ENCODE measurements around the gene PTGIR. TPM values are rescaled to one million over a fixed set of nuclear protein-coding genes. Genes with fewer than 3 reads are reported as not detected.
"Not testable (repeated sequence)": the region's sequence is repeated elsewhere in the genome, so short reads cannot be mapped to it uniquely, and the experiment has no call there.

The PTGIR gene
- total and polyA plus RNA-seq, 4 experiments from 2014 or later: 0.11 to 1.9 (median 0.89) TPM

- ChIA-PET POLR2A (ENCODE audit: partially characterized antibody) (interaction anchor here (1.0 to 1.5 kb wide), 2 partner anchors 19 to 31 kb away, joined by 3 read pairs; no protein-coding TSS in a partner anchor), CTCF (ENCODE audit: partially characterized antibody) (interaction anchor here (1.0 to 5.4 kb wide), 4 partner anchors 15 to 209 kb away, joined by 3 to 62 read pairs (median 9); no protein-coding TSS in a partner anchor)
- Histone ChIP-seq H3K9me3 (ENCODE audit: control insufficient read depth in 1 of 2, low read length in 2 of 2) (no peaks in the 10 kb centered on the region), H3K27me3 (ENCODE audit: insufficient read depth, low read length) (no peaks in the 10 kb centered on the region), H3K27ac (ENCODE audit: low read depth, low read length) (no peak overlapping the region), H3K36me3 (ENCODE audit: insufficient read depth, low read length) (no peaks in the 10 kb centered on the region), H3K4me1 (ENCODE audit: insufficient read depth, low read length) (peaks cover 19% of the 10 kb centered on the region), H3K4me3 (ENCODE audit: low read length in 2 of 2) (no peak overlapping the region)
- intact Hi-C loops (cut with micrococcal nuclease): loop anchor here (5.0 kb wide), 1 partner anchor 977 kb away; the partner anchor contains the start of gene BICRA
- Mint-ChIP-seq H3K36me3 (no peaks in the 10 kb centered on the region), H3K9me3 (no peaks in the 10 kb centered on the region), H3K27me3 (peaks cover 0 to 1% of the 10 kb centered on the region in 2 donors), H3K4me3 (no peak overlapping the region), H3K4me1 (peaks cover 12 to 28% (median 19%) of the 10 kb centered on the region in 4 donors), H3K27ac (no peak overlapping the region)
- DNase-seq: no peak
These were observed 5.8 kb upstream of the PTGIR start for GRCh38 chr19:46630586-46631205.

- intact Hi-C loops (cut with micrococcal nuclease): loop anchor here (5.0 kb wide), 1 partner anchor 978 kb away; the partner anchor contains the start of gene BICRA
- ChIA-PET CTCF (ENCODE audit: partially characterized antibody) (interaction anchor here (2.5 to 2.6 kb wide), 2 partner anchors 16 to 32 kb away, joined by 9 read pairs; partner anchors contain the start of gene DACT3), POLR2A (ENCODE audit: partially characterized antibody) (interaction anchor here (1.0 kb wide), 1 partner anchor 18 kb away, joined by 3 read pairs; no protein-coding TSS in a partner anchor)
- no peaks in the 10 kb centered on the region for H3K36me3 Mint-ChIP-seq
- no peak for DNase-seq
- H3K9me3 ChIP-seq (ENCODE audit: control insufficient read depth in 1 of 2, low read length in 2 of 2): no peaks in the 10 kb centered on the region
- no peaks in the 10 kb centered on the region for H3K27me3 ChIP-seq (ENCODE audit: insufficient read depth, low read length)
- H3K27ac ChIP-seq (ENCODE audit: low read depth, low read length): no peak overlapping the region
- peaks cover 1 to 2% of the 10 kb centered on the region in 2 donors for H3K27me3 Mint-ChIP-seq
- H3K4me1 ChIP-seq (ENCODE audit: insufficient read depth, low read length): peaks cover 24% of the 10 kb centered on the region
- no peaks in the 10 kb centered on the region for H3K36me3 ChIP-seq (ENCODE audit: insufficient read depth, low read length)
- H3K9me3 Mint-ChIP-seq: no peaks in the 10 kb centered on the region
- no peak overlapping the region for H3K4me3 ChIP-seq (ENCODE audit: low read length in 2 of 2)
- H3K27ac Mint-ChIP-seq: no peak overlapping the region
- H3K4me1 Mint-ChIP-seq: peaks cover 13 to 30% (median 19%) of the 10 kb centered on the region in 4 donors
- no peak overlapping the region for H3K4me3 Mint-ChIP-seq
These were observed 4.7 kb upstream of the PTGIR start for GRCh38 chr19:46629546-46630025.

- peaks cover 24% of the 10 kb centered on the region for H3K4me1 ChIP-seq (ENCODE audit: insufficient read depth, low read length)
- peaks cover 15 to 28% (median 21%) of the 10 kb centered on the region in 4 donors for H3K4me1 Mint-ChIP-seq
- H3K27me3 ChIP-seq (ENCODE audit: insufficient read depth, low read length); H3K27ac Mint-ChIP-seq; POLR2A ChIA-PET (ENCODE audit: partially characterized antibody); H3K36me3 Mint-ChIP-seq; H3K4me3 ChIP-seq (ENCODE audit: low read length in 2 of 2); H3K27ac ChIP-seq (ENCODE audit: low read depth, low read length); H3K36me3 ChIP-seq (ENCODE audit: insufficient read depth, low read length); intact Hi-C loops (cut with micrococcal nuclease); H3K4me3 Mint-ChIP-seq; DNase-seq; H3K9me3 ChIP-seq (ENCODE audit: control insufficient read depth in 1 of 2, low read length in 2 of 2); H3K9me3 Mint-ChIP-seq; H3K27me3 Mint-ChIP-seq: not testable (repeated sequence)
- CTCF ChIA-PET (ENCODE audit: partially characterized antibody): interaction anchor here (2.5 to 2.6 kb wide), 2 partner anchors 15 to 33 kb away, joined by 9 read pairs; partner anchors contain the start of gene DACT3
These were observed 4.1 kb upstream of the PTGIR start for GRCh38 chr19:46628970-46629369.

- Histone ChIP-seq H3K27ac (ENCODE audit: low read depth, low read length) (no peak overlapping the region), H3K4me1 (ENCODE audit: insufficient read depth, low read length) (peaks cover 25% of the 10 kb centered on the region), H3K27me3 (ENCODE audit: insufficient read depth, low read length) (no peaks in the 10 kb centered on the region), H3K9me3 (ENCODE audit: control insufficient read depth in 1 of 2, low read length in 2 of 2) (no peaks in the 10 kb centered on the region), H3K4me3 (ENCODE audit: low read length in 2 of 2) (no peak overlapping the region), H3K36me3 (ENCODE audit: insufficient read depth, low read length) (no peaks in the 10 kb centered on the region)
- H3K9me3 Mint-ChIP-seq: no peaks in the 10 kb centered on the region
- H3K27me3 Mint-ChIP-seq: peaks cover 1 to 2% of the 10 kb centered on the region in 2 donors
- POLR2A ChIA-PET (ENCODE audit: partially characterized antibody): no interaction called here
- no peak for DNase-seq
- H3K4me1 Mint-ChIP-seq: peaks cover 7 to 24% (median 8%) of the 10 kb centered on the region in 4 donors
- no peaks in the 10 kb centered on the region for H3K36me3 Mint-ChIP-seq
- CTCF ChIA-PET (ENCODE audit: partially characterized antibody): interaction anchor here (1.1 kb wide), 1 partner anchor 35 kb away, joined by 3 read pairs; the partner anchor contains the start of gene DACT3
- H3K4me3 Mint-ChIP-seq: no peak overlapping the region
- H3K27ac Mint-ChIP-seq: no peak overlapping the region
- intact Hi-C loops (cut with micrococcal nuclease): no loop called here
These were observed 1.6 kb upstream of the PTGIR start for GRCh38 chr19:46626446-46626845.

GRCh38 chr19:46625731-46626130 lies 842 bp upstream of the PTGIR start:
- no peak for DNase-seq
- no peaks in the 10 kb centered on the region for H3K9me3 ChIP-seq (ENCODE audit: control insufficient read depth in 1 of 2, low read length in 2 of 2)
- no peaks in the 10 kb centered on the region for H3K27me3 ChIP-seq (ENCODE audit: insufficient read depth, low read length)
- peaks cover 7 to 25% (median 8%) of the 10 kb centered on the region in 4 donors for H3K4me1 Mint-ChIP-seq
- no peaks in the 10 kb centered on the region for H3K9me3 Mint-ChIP-seq
- H3K4me3 ChIP-seq (ENCODE audit: low read length in 2 of 2): no peak overlapping the region
- ChIA-PET POLR2A (ENCODE audit: partially characterized antibody) (no interaction called here), CTCF (ENCODE audit: partially characterized antibody) (interaction anchor here (0.9 to 2.0 kb wide), 2 partner anchors 9 to 12 kb away, joined by 5 to 7 read pairs; no protein-coding TSS in a partner anchor)
- no peak overlapping the region for H3K27ac ChIP-seq (ENCODE audit: low read depth, low read length)
- intact Hi-C loops (cut with micrococcal nuclease): no loop called here
- peaks cover 1 to 2% of the 10 kb centered on the region in 2 donors for H3K27me3 Mint-ChIP-seq
- no peaks in the 10 kb centered on the region for H3K36me3 Mint-ChIP-seq
- H3K36me3 ChIP-seq (ENCODE audit: insufficient read depth, low read length): no peaks in the 10 kb centered on the region
- no peak overlapping the region for H3K27ac Mint-ChIP-seq
- H3K4me1 ChIP-seq (ENCODE audit: insufficient read depth, low read length): peaks cover 26% of the 10 kb centered on the region
- no peak overlapping the region for H3K4me3 Mint-ChIP-seq

- Mint-ChIP-seq H3K9me3 (no peaks in the 10 kb centered on the region), H3K4me1 (peaks cover 12 to 41% (median 20%) of the 10 kb centered on the region in 4 donors), H3K27ac (peak overlapping the region in 3 of 7 donors; percentile 22 to 62 (median 60)), H3K36me3 (no peaks in the 10 kb centered on the region), H3K4me3 (peak overlapping the region in 3 of 8 donors; percentile 17 to 79 (median 20)), H3K27me3 (peaks cover 0 to 2% of the 10 kb centered on the region in 2 donors)
- no peaks in the 10 kb centered on the region for H3K36me3 ChIP-seq (ENCODE audit: insufficient read depth, low read length)
- DNase-seq: no peak
- H3K4me1 ChIP-seq (ENCODE audit: insufficient read depth, low read length): peaks cover 40% of the 10 kb centered on the region
- no peaks in the 10 kb centered on the region for H3K27me3 ChIP-seq (ENCODE audit: insufficient read depth, low read length)
- POLR2A ChIA-PET (ENCODE audit: partially characterized antibody): interaction anchor here (1.6 kb wide), 1 partner anchor 12 kb away, joined by 5 read pairs; no protein-coding TSS in a partner anchor
- H3K27ac ChIP-seq (ENCODE audit: low read depth, low read length): no peak overlapping the region
- no peak overlapping the region for H3K4me3 ChIP-seq (ENCODE audit: low read length in 2 of 2)
- CTCF ChIA-PET (ENCODE audit: partially characterized antibody): interaction anchor here (2.0 kb wide), 1 partner anchor 7 kb away, joined by 7 read pairs; no protein-coding TSS in a partner anchor
- no peaks in the 10 kb centered on the region for H3K9me3 ChIP-seq (ENCODE audit: control insufficient read depth in 1 of 2, low read length in 2 of 2)
- intact Hi-C loops (cut with micrococcal nuclease): no loop called here
These were observed 880 bp downstream of the PTGIR start for GRCh38 chr19:46623915-46624502.

- Mint-ChIP-seq H3K27ac (peak overlapping the region in 2 of 7 donors; percentile 25 to 44), H3K9me3 (no peaks in the 10 kb centered on the region), H3K4me3 (no peak overlapping the region), H3K27me3 (peaks cover 0 to 2% of the 10 kb centered on the region in 2 donors), H3K36me3 (no peaks in the 10 kb centered on the region), H3K4me1 (peaks cover 18 to 51% (median 26%) of the 10 kb centered on the region in 4 donors)
- CTCF ChIA-PET (ENCODE audit: partially characterized antibody): interaction anchor here (2.4 kb wide), 1 partner anchor 9 kb away, joined by 8 read pairs; no protein-coding TSS in a partner anchor
- no peak overlapping the region for H3K4me3 ChIP-seq (ENCODE audit: low read length in 2 of 2)
- DNase-seq: no peak
- H3K36me3 ChIP-seq (ENCODE audit: insufficient read depth, low read length): no peaks in the 10 kb centered on the region
- intact Hi-C loops (cut with micrococcal nuclease): no loop called here
- no peaks in the 10 kb centered on the region for H3K27me3 ChIP-seq (ENCODE audit: insufficient read depth, low read length)
- H3K4me1 ChIP-seq (ENCODE audit: insufficient read depth, low read length): peaks cover 54% of the 10 kb centered on the region
- H3K27ac ChIP-seq (ENCODE audit: low read depth, low read length): no peak overlapping the region
- H3K9me3 ChIP-seq (ENCODE audit: control insufficient read depth in 1 of 2, low read length in 2 of 2): no peaks in the 10 kb centered on the region
- POLR2A ChIA-PET (ENCODE audit: partially characterized antibody): no interaction called here
These were observed 2.8 kb downstream of the PTGIR start for GRCh38 chr19:46622118-46622446.
